Endothelial cell of umbilical vein (primary cell): ENCODE results near the gene PARP8.

Experiments used
- CTCF ChIP-seq, 2 donors: IDR thresholded peaks; 1 replicate in 1 of 2; 2 replicates in 1 of 2; pipeline ENCODE4 v1.5.1; 2011; ENCODE audit warnings: low read length in 2 of 2, mild to moderate bottlenecking in 2 of 2, moderate library complexity in 2 of 2, control low read depth in 1 of 2, inconsistent platforms in 1 of 2, low read depth in 1 of 2; ENCODE audit not compliant: insufficient read depth in 1 of 2; ENCODE audit errors: extremely low read depth in 1 of 2
- EZH2 ChIP-seq: IDR thresholded peaks from 2 replicates; pipeline ENCODE4 v1.6.1; 2012; ENCODE audit warnings: borderline replicate concordance, low read depth, mild to moderate bottlenecking, moderate library complexity, low read length, inconsistent platforms; ENCODE audit not compliant: severe bottlenecking
- FOS ChIP-seq: IDR thresholded peaks from 2 replicates; pipeline ENCODE4 v1.6.1; 2011; ENCODE audit warnings: mild to moderate bottlenecking, low read length, moderate library complexity, borderline replicate concordance; ENCODE audit not compliant: insufficient read depth
- JUN ChIP-seq: IDR thresholded peaks from 2 replicates; pipeline ENCODE4 v1.6.1; 2011; ENCODE audit warnings: borderline replicate concordance, low read depth; ENCODE audit not compliant: insufficient read length, insufficient read depth
- MYC ChIP-seq: IDR thresholded peaks from one replicate; pipeline ENCODE4 v1.6.1; 2011; ENCODE audit warnings: mild to moderate bottlenecking, low read depth, low read length
- POLR2A ChIP-seq: IDR thresholded peaks from 2 replicates; pipeline ENCODE4 v1.6.1; 2012; ENCODE audit warnings: low read depth, mild to moderate bottlenecking, control low read depth, low read length
- POLR2AphosphoS5 ChIP-seq: IDR thresholded peaks from 2 replicates; pipeline ENCODE4 v1.6.1; 2012; ENCODE audit warnings: low read depth, mild to moderate bottlenecking, control low read depth, low read length, moderate library complexity; ENCODE audit not compliant: insufficient read depth
- TF ChIP-seq, protein P1 (sequence below): IDR thresholded peaks from 2 replicates; pipeline ENCODE4 v1.6.1; 2011; ENCODE audit not compliant: insufficient read depth, insufficient read length

DNA sequence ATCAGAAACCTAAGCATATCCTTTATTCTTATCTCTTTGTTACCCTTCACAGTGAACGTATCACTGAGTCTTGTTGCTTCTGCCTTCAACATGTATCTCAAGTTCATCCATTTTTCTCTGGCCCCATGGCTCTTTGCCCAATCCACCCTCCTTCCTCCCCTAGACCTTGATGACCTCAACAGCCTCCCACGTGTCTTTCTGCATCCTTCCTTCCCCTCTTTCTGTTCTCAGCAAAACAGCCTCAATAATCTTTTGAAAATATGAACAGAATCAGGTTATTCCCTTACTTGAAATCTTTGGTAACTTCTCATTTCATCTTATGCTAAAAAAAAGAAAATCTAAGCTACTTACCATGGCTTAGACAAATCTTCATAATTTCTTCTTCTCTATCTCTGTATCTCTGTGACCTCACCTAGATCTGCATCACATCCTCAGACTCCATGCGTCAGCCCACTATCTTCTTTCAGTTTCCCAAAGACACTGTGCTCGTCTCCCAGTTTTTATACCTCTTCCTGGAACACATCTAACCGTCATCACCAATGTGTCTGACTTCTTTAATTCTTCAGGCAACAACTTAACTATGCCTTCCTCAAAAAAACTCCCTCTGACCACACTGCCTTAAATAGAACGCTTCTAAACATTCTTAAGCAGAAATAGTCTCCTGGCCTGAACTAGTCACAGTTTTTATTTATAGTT is 208.0 kb downstream of the PARP8 start:
- TF ChIP-seq CTCF (IDR thresholded peaks at IDR 0.05; ENCODE audit: extremely low read depth in 1 of 2, insufficient read depth in 1 of 2, low read depth in 1 of 2, low read length in 2 of 2) (no peak), EZH2 (no peak), POLR2A (no peak), POLR2AphosphoS5 (no peak), FOS (no peak), JUN (no peak), MYC (no peak)
- TF ChIP-seq, protein P1, sequence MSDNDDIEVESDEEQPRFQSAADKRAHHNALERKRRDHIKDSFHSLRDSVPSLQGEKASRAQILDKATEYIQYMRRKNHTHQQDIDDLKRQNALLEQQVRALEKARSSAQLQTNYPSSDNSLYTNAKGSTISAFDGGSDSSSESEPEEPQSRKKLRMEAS = no peak
